ENCODE measurements around the gene ANP32B. TPM values are rescaled to one million over a fixed set of nuclear protein-coding genes. Genes with fewer than 3 reads are reported as not detected.

ANP32B gene
- total and polyA plus RNA-seq, 2 donors (not counting 1 experiment from before 2014, with no cell fraction given), result 17.6 to 138 TPM

- Histone ChIP-seq H2AFZ (ENCODE audit: insufficient read depth, low read depth, low read length, poor library complexity, severe bottlenecking) (peak overlapping the region; percentile 91), H3K9ac (ENCODE audit: low read length) (peak overlapping the region; percentile 63), H3K9me3 (ENCODE audit: control extremely low read depth in 1 of 3, control insufficient read depth in 2 of 3, insufficient read depth in 1 of 3, low read length in 2 of 3) (peaks cover 0 to 6% (median 0%) of the 10 kb centered on the region in 3 donors), H3K4me1 (ENCODE audit: control insufficient read depth in 2 of 2, insufficient read depth in 2 of 2, low read length in 2 of 2) (peaks cover 20 to 28% of the 10 kb centered on the region in 2 donors), H3K4me3 (ENCODE audit: control extremely low read depth in 1 of 5, extremely low read depth in 1 of 5, insufficient read depth in 1 of 5, low read depth in 2 of 5, low read length in 4 of 5) (peak overlapping the region in 4 of 5 experiments; percentile 56 to 65 (median 62)), H3K79me2 (ENCODE audit: control insufficient read depth, insufficient read depth, low read length) (peaks cover 24% of the 10 kb centered on the region), H3K4me2 (replicated peaks; ENCODE audit: low read depth, low read length, poor library complexity, severe bottlenecking) (peak overlapping the region; percentile 88), H3K27ac (ENCODE audit: low read length in 2 of 2) (peak overlapping the region; percentile 81 to 89), H3K27me3 (replicated peaks in 1 of 4; ENCODE audit: control extremely low read depth in 1 of 4, control insufficient read depth in 3 of 4, insufficient read depth in 4 of 4, low read length in 3 of 4) (no peaks in the 10 kb centered on the region), H4K20me1 (ENCODE audit: control insufficient read depth, insufficient read depth, low read length, poor library complexity, severe bottlenecking) (no peaks in the 10 kb centered on the region), H3K36me3 (replicated peaks in 1 of 2; ENCODE audit: control extremely low read depth in 1 of 2, control insufficient read depth in 1 of 2, extremely low read depth in 1 of 2, insufficient read depth in 2 of 2, low read length in 1 of 2) (no peaks in the 10 kb centered on the region)
- TF ChIP-seq EZH2 (IDR thresholded peaks at IDR 0.05; ENCODE audit: borderline replicate concordance, insufficient read depth, low read depth, low read length, poor library complexity, severe bottlenecking) (no peak), CTCF (IDR thresholded peaks at IDR 0.05) (no peak)
- peaks cover 21% of the 10 kb centered on the region for H3K4me1 Mint-ChIP-seq
- ChIA-PET CTCF (interaction anchor here (0.9 to 5.0 kb wide), 10 partner anchors 9 to 274 kb away, joined by 3 to 45 read pairs (median 5); partner anchors contain the start of genes TBC1D2 and TRMO), POLR2A (interaction anchor here (0.9 to 3.0 kb wide), 5 partner anchors 53 to 285 kb away, joined by 4 to 40 read pairs (median 10); partner anchors contain the start of genes TBC1D2, TRMO and XPA)
- no peaks in the 10 kb centered on the region for H3K9me3 Mint-ChIP-seq (ENCODE audit: insufficient read depth)
- H3K4me3 Mint-ChIP-seq, result peak overlapping the region; percentile 92
- DNase-seq (no peak), ATAC-seq (ENCODE audit: low read depth) (no peak)
- H3K27ac Mint-ChIP-seq, result peak overlapping the region; percentile 63
- H3K27me3 Mint-ChIP-seq, result no peaks in the 10 kb centered on the region
- 24% methylated on average over 5 of the region's 15 CpGs for WGBS (ENCODE audit: insufficient coverage)
- intact Hi-C loops (cut with micrococcal nuclease), result loop anchor here (5.0 to 10.0 kb wide), 4 partner anchors 120 to 1567 kb away; partner anchors contain the start of genes TDRD7, XPA and ZNF367
Measured at GRCh38 chr9:97981846-97982682, 1.1 kb upstream of the ANP32B start.

All from B cell (primary cell).